Fibroblast of mammary gland (primary cell): ENCODE results near the gene MACF1.
A peak's percentile ranks its signal among the peaks of the same experiment; 100 is the strongest.

Experiments used
- DNase-seq: peaks from one replicate; pipeline ENCODE4 v3.0.0-alpha.2; 2010; ENCODE audit warnings: low read depth
- H3K4me3 ChIP-seq: 2 replicates; pipeline ENCODE4 v1.5.1; 2011; ENCODE audit warnings: low read depth, mild to moderate bottlenecking, low read length, moderate library complexity; ENCODE audit not compliant: control insufficient read depth
- CTCF ChIP-seq: conservative IDR thresholded peaks from 2 replicates; pipeline ENCODE4 v1.5.1; 2011; ENCODE audit warnings: low read depth, low read length, inconsistent platforms; ENCODE audit not compliant: control insufficient read depth, insufficient read depth

Gene MACF1

GRCh38 chr1:39275836-39276507, 71.5 kb downstream of the MACF1 start:
- no peak for DNase-seq
- TF ChIP-seq CTCF: no peak
- no peak overlapping the region for H3K4me3 ChIP-seq

GRCh38 chr1:39277879-39278278, 73.4 kb downstream of the MACF1 start:
- TF ChIP-seq CTCF: no peak
- DNase-seq: no peak
- H3K4me3 ChIP-seq: no peak overlapping the region

- no peak for TF ChIP-seq CTCF
- H3K4me3 ChIP-seq: no peak overlapping the region
- DNase-seq: peak; percentile 60
These were observed 78.2 kb downstream of the MACF1 start for GRCh38 chr1:39282537-39283216.

- no peak overlapping the region for H3K4me3 ChIP-seq
- DNase-seq: no peak
- TF ChIP-seq CTCF: no peak
These were observed 79.4 kb downstream of the MACF1 start for GRCh38 chr1:39283858-39284257.

- no peak overlapping the region for H3K4me3 ChIP-seq
- no peak for DNase-seq
- TF ChIP-seq CTCF: no peak
These were observed 83.0 kb downstream of the MACF1 start for GRCh38 chr1:39287541-39287940.

GRCh38 chr1:39288735-39289465, 84.4 kb downstream of the MACF1 start:
- no peak overlapping the region for H3K4me3 ChIP-seq
- DNase-seq: peak; percentile 84
- TF ChIP-seq CTCF: no peak
